AG10803 (cell line): ENCODE results near the gene DSC2.

Experiments
- DNase-seq: peaks from one replicate; pipeline ENCODE4 v3.0.0; 2010; ENCODE audit warnings: low read depth
- H3K4me3 ChIP-seq: 2 replicates; pipeline ENCODE4 v1.5.1; 2011; ENCODE audit warnings: mild to moderate bottlenecking, low read length, control low read depth
- TF ChIP-seq, protein P1 (sequence below): conservative IDR thresholded peaks from 2 replicates; pipeline ENCODE4 v1.5.1; 2011; ENCODE audit warnings: mild to moderate bottlenecking, low read length, control low read depth, inconsistent platforms

The DSC2 gene

DNA sequence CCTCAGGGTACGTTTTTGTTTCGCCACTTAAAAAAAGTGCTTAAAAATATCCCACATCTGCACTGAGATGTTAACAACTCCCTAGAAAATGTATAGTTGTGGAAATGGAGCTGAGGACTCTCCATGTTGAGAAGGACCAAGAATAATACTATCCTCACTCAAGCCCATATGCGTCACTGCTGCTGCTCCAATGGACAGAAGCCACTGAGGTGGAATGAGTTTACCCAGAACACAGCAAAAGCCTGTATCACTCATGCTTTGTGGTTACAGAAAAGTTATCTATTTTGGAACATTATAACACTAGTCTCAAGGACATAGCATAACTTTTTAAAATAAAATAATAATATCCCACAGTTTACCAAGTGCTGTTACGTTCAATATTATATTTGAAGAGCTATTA, 91.6 kb downstream of the DSC2 start:
- H3K4me3 ChIP-seq, result no peak overlapping the region
- TF ChIP-seq, protein P1, sequence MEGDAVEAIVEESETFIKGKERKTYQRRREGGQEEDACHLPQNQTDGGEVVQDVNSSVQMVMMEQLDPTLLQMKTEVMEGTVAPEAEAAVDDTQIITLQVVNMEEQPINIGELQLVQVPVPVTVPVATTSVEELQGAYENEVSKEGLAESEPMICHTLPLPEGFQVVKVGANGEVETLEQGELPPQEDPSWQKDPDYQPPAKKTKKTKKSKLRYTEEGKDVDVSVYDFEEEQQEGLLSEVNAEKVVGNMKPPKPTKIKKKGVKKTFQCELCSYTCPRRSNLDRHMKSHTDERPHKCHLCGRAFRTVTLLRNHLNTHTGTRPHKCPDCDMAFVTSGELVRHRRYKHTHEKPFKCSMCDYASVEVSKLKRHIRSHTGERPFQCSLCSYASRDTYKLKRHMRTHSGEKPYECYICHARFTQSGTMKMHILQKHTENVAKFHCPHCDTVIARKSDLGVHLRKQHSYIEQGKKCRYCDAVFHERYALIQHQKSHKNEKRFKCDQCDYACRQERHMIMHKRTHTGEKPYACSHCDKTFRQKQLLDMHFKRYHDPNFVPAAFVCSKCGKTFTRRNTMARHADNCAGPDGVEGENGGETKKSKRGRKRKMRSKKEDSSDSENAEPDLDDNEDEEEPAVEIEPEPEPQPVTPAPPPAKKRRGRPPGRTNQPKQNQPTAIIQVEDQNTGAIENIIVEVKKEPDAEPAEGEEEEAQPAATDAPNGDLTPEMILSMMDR, result no peak
- DNase-seq, result no peak
